NCI-H1092 (cell line): Measurements from ENCODE around the gene GSTA1.
"Not testable (repeated sequence)": the region's sequence is repeated elsewhere in the genome, so short reads cannot be mapped to it uniquely, and the experiment has no call there.

Experiments
- DNase-seq: peaks from one replicate; lab custom pipeline; 2025; lab: John Stamatoyannopoulos, UW

GSTA1 gene

DNA sequence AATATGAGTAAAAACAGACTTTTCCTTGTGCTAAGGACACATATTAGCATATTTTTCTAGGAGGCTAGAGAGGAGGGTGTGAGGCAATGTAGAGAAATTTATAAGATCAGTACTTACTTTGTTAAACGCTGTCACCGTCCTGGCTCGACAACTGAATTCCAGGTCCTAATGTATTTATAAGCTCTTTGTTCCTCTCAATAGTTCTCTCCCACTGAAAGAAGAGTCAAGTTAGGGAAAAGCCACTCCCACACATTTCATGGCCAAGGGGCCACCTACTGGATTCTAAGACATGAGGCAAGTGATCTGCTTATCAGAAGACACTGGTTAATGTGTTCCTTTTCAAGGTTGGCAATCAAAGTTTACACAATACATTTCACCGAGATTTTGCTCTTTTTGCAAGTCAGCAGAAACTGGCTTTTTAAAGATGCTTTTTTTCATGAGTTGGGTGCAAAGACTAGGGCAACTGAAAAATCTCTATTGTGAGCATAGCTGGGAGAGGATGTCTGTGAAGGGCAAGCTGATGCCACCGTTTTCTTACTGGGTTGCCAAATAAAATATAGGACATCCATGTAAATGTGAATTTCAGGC, at the start of gene GSTA1:
GSTA1 (minus strand) TSS at position 149 of the 588 bp plus-strand sequence. CDS start 4,549 bp downstream, outside the sequence.
- not testable (repeated sequence) for DNase-seq

DNA sequence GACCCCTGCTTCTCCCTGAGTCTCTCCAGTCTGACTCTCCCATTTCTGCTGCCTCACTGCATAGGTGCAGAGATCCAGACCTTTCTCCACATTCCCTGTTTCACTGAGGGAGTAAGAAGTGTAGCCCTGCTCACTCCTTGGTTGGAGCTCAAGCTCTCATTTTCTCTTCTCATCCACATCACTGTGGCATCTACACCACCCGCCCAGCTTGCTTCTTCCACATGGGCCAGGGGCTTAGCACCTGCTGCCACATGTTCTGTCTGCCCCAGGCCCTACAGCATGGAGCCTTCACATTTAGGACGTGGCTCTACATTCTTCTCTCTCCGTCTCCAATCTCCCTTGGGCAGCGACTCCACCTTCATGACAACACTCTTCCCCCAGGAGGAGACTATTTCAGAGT, 45.5 kb upstream of the GSTA1 start:
- no peak for DNase-seq

DNA sequence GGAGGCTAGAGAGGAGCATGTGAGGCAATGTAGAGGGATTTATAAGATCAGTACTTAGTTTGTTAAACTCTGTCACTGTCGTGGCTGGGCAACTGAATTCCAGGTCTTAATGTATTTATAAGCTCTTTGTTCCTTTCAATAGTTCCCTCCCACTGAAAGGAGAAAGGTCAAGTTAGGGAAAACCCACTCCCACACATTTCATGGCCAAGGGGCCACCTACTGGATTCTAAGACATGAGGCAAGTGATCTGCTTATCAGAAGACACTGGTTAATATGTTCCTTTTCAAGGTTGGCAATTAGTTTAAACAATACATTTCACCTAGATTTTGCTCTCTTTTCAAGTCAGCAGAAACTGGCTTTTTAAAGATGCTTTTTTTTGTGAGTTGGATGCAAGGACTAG, 42.4 kb upstream of the GSTA1 start:
- no peak for DNase-seq

DNA sequence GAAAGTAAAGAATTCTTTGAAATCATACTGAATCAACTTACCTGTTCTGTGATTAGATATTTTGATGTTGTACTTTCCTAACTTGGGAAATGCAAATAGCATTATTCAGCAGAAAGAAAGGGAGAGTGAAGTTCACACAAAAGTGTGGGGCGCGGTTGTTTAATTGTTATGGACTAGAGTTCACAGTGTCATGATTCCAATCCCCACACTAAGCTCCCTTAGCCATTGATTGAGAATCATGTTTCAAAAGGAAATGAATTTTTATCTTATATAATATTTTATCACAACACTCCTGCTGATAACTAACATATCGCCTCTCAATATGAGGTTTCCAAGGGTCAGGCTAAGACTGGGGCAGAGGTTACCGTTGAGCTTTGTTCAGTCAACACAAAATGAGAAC, 40.0 kb upstream of the GSTA1 start:
- no peak for DNase-seq

DNA sequence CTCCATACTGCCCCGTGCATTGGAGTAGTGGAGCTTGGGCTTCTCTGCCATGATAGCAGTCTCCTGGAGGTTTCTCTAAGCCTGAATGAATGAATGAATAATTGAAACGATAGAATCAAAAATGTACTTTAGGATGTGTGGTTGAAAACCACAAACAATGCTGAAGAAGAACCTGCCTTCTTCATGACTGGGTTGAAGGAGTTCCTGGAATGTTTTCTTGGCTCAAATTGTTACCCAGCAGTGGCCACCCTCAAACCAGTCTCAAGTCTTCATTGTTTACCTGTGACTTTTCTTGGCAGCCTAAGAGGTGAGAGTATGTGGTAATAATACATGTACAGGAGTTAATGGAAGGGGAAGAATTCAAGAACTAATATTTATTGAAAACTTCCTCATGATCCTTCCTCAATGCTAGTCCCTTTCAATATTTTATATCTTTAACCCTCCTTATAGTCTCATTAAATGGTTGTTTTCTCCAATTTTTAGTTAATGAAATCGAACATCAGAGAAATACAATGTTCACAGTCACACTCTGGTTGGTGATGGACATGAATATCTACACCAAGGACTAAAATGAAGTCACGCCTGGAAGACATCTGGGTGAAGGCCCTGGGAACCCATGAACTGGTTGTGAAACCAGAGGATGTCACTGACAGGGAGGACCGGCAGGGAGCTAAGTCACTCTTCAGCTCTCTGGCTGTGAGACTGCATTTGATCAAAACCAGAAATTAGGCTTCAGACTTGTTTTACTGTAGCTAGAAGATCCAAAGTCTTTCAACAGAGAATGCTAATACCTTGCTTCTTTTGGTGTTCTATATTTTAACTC, 37.4 kb upstream of the GSTA1 start, which contains the start of gene GSTA5:
GSTA5 (minus strand) TSS at position 51 of the 823 bp plus-strand sequence.
- no peak for DNase-seq

DNA sequence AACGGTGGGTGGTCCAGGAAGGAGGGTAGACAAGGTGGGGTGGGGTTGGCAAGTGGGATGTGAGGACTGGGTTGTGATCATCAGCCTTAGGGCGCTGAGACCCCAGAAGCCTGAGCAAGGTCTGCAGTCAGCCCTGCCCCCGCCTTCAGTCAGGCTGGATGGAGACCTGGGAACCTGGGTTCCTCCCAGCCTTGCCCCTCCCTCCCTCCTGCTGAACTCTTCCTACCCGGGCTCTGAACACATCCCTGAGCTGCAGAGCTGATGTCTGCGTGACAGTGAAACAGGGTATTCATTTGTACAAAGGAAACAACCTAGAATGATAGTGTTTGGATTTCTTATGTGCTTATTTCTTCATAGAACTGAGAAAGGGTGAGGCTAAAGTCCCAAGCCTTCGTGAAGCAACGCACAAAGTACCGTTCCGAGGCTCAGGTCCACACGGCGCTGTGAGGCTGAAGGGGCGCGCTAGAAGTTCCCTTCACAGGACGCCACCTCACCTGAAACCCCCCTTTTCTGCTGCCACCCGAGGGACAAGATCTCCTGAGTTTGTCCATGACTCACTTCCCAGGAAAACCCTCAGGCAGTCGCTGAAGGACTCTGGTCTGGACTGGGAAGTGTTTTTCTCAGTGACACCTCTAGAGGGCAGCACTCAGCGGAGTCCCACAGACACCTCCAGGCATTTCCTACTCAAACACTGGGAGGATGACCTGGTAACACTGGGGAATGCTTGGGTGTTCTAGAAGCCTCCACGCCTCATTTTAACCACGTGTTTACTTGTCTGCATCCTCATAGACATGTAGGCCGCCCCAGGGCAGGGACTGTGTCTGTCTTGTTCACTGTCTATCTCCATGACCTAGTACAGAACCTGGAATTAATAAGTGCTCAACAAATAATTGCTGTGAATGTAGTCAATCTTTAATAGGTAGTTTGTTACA, 35.8 kb upstream of the GSTA1 start:
- DNase-seq = no peak

DNA sequence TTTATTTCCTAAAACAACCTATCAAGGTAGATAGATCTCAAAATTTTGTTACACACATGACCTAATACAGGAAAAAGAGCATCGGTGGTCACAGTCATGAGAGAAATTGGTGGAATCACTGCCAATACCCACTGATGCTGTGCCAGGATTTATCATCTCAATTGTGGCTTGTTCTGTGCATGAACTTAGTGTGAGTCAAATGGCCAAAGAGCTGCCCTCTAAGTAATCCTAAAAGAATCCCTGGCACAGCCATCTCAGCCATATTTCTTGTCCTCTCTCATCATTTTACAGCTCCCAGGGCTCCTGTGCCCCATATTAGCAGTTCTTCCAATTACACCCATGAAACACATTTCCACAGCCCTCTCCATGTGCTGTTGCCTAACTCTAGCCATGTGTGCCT, 30.9 kb upstream of the GSTA1 start:
- no peak for DNase-seq

DNA sequence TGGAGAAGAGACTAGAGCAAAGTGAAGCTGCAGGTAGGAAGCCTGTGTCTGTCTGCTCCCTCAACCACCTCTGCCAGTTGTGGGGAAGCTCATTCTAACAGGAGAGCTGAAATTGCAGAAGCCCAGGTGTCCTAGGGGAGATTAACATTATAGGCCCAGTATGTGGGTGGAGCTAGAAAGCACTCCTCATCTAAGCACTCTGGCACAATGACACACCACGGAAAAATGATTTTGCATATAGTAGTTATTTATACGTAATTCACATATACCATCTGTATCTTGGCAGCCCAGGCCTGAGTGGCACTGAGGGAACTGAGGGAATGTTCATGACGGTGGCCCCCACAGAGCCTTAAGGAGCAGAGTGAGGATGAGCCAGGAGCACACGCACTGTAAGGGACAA, 27.3 kb upstream of the GSTA1 start:
- DNase-seq = not testable (repeated sequence)

DNA sequence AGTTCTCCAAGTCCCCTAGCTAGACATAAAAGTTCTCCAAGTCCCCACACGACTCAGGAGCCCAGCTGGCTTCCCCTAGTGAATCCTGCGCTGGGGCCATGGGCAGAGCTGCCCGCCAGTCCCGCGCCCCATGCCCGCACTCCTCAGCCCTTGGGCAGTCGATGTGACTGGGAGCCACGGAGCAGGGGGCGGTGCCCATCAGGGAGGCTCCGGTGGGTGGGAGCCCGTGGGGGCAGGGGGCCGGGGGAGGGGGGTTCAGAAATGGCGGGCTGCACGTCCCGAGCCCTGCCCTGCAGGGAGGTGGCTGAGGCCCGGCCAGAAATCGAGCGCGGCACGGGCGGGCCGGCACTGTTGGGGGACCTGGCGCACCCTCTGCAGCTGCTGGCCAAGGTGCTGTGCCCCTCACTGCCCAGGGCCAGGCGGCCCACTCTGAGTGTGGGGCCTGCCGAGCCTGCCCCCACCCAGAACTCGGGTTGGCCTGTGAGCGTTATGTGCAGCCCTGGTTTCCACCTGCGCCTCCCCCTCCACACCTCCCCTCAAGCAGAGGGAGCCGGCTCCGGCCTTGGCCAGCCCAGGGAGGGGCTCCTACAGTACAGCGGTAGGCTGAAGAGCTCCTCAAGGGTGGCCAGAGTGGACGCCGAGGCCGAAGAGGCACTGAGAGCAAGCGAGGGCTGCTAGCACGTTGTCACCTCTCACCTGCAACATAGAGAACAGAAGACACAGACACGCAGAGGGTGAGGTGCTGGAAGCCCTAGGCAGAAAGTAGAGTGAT, 25.6 kb upstream of the GSTA1 start:
- DNase-seq = no peak

DNA sequence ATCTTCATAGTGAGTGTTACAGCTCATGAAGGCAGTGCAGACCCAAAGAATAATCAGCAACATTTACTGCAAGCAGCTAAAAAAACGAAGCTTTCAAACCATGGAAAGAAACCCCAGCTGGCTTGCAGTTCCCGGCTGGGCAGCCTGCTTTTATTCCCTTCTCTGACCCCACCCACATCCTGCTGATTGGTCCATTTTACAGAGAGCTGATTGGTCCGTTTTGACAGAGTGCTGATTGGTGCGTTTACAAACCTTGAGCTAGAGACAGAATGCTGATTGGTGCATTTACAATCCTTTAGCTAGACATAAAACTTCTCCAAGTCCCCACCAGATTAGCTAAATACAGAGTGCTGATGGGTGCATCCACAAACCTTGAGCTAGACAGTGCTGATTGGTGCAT, 25.0 kb upstream of the GSTA1 start:
- DNase-seq = not testable (repeated sequence)

DNA sequence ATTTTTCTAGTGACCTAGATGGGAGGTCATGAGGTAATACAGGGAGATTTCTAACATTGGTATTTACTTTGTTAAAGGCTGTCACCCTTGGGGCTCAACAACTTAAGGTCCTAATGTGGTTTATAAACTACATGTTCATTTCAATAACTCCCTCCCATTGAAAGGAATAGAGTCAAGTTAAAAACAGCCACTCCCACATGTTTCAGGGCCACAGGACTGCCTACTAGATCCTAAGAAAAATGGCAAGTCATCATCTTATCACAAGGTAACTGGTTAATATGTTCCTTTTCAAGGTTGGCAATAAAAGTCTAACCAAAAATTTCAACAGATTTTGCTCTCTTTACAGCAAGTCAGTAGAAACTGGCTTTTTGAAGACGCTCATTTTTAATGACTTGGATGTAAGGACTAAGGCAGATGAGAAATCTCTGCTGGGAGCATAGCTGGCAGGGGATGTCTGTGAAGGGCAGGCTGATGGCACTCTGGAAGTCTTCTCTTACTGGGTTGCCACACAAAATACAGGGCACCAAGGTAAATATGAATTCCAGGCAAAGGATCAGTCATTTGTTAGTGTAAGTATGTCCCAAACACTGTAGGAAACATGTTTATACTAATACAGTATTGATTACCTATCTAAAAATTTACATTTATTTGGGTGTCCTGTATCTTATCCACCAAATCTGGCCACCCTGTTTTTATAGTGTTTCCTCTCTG, 23.6 kb upstream of the GSTA1 start:
- DNase-seq = not testable (repeated sequence)

DNA sequence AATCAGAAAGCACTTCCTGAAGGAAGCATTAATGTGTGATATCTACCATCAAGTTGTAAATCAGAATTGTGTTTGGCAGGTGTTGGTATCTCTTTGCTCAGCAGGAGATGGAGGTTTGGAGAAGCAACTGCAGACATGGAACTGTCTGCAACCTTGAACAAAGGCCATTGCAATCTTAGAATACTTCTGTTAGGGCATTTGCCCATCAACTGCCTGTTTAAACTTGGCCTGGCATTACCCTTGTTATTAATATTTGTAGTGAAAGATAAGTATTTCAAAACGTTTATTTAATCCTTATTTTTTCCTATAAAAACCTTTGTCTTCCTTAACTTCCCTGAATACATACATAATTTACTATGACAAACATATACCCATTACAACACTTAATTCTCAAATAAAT, 22.9 kb upstream of the GSTA1 start:
- DNase-seq = no peak

DNA sequence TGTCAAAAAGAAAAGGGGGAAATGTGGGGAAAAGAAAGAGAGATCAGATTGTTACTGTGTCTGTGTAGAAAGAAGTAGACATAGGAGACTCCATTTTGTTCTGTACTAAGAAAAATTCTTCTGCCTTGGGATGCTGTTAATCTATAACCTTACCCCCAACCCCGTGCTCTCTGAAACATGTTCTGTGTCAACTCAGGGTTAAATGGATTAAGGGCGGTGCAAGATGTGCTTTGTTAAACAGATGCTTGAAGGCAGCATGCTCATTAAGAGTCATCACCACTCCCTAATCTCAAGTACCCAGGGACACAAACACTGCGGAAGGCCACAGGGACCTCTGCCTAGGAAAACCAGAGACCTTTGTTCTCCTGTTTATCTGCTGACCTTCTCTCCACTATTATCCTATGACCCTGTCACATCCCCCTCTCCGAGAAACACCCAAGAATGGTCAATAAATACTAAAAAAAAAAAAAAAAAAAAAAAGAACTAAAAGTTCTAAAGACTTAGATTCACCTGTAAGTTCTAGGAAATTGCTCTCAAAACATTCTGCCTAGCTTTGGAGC, 22.4 kb upstream of the GSTA1 start:
- not testable (repeated sequence) for DNase-seq

DNA sequence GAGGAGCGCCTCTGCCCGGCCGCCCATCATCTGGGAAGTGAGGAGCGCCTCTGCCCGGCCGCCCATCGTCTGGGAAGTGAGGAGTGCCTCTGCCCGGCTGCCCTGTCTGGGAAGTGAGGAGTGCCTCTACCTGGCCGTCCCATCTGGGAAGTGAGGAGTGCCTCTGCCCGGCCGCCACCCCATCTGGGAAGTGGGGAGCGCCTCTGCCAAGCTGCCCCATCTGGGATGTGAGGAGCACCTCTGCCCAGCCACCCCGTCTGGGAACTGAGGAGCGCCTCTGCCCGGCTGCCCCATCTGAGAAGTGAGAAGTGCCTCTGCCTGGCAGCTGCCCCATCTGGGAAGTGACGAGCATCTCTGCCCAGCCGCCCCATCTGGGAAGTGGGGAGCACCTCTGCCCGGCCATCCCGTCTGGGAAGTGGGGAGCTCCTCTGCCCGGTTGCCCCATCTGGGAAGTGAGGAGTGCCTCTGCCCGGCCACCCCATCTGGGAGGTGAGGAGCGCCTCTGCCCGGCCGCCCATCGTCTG, 21.7 kb upstream of the GSTA1 start:
- DNase-seq = not testable (repeated sequence)

DNA sequence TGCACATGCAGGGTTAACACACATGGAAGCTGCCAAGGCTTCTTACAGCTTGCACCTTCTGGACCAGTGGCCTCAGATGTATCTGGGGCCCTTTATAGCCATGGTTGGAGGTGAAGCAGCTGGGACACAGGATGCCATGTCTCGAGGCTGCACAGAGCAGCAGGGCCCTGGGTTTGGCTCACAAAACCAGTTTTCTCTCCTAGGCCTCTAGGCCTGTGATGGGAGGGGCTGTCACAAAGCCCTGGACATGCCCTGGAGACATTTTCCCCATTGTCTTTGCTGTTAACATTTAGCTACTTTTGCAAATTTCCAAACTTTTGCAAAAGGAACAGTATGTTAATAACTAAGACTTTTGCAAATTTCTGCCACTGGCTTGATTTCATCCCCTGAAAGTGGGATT, 18.2 kb upstream of the GSTA1 start:
- no peak for DNase-seq

DNA sequence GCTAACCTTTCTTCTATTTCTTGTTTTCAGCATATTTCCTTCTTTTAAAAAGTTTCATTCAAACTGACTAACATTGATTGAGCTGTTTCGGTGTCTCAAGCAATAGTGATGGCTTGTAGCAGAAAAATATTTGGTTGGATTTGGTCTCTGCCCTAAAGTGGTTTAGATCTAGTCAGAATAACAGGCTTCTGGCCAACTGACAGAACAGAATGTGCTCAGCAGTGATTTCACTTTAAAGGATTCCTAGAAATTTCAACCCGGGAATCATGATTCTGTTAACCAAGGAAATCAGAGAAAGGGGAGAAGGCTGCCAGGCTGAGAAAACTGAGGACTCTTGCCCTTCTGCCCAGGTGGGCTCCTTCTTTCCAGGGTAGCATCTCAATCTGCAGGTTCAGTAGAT, 16.6 kb upstream of the GSTA1 start:
- no peak for DNase-seq

DNA sequence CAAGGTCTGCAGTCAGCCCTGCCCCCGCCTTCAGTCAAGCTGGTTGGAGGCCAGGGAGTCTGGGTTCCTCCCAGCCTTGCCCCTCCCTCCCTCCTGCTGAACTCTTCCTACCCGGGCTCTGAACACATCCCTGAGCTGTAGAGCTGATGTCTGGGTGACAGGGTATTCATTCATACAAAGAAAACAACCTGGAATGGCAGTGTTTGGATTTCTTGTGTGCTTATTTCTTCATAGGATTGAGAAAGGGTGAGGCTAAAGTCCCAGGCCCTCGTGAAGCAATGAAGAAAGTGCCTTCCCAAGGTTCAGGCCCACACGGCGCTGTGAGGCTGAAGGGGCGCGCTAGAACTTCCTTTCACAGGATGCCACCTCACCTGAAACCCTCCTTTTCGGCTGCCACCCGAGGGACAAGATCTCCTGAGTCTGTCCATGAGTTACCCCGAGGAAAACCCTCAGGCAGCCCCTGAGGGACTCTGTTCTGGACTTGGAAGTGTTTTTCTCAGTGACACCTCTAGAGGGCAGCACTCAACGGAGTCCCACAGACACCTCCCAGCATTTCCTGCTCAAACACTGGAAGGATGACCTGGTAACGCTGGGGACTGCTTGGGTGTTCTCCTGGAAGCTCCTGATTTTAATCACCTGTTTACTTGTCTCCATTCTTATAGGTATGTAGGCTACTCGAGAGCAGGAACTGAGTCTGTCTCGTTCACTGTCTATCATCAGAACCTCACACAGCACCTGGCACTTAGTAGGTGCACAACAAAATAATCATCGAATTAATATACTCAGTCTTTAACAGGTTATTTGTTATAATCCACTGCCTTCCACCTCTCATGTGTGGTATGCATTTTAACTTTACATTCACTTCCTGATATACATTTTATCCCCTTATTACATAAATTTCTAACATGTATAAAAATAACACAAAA, 11.8 kb upstream of the GSTA1 start:
- peak; percentile 5 for DNase-seq

DNA sequence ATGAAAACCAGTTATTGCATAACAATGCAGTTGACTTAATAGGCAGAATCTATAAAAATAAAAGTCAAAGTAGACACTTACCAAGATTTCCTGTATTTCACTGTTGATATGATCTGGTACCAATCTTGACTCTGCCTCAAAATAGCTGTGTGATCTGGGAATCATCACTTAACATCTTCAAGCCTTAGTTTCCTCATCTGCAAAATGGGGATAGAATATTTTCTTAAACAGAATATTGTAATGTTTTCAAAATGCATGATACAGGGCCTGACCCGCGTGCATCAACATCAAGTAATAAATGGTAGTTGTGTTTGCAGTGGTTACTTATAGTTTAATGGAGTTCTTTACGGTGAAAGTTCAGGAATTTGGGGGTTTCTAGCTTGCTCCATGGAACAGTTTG, 10.9 kb upstream of the GSTA1 start:
- not testable (repeated sequence) for DNase-seq

DNA sequence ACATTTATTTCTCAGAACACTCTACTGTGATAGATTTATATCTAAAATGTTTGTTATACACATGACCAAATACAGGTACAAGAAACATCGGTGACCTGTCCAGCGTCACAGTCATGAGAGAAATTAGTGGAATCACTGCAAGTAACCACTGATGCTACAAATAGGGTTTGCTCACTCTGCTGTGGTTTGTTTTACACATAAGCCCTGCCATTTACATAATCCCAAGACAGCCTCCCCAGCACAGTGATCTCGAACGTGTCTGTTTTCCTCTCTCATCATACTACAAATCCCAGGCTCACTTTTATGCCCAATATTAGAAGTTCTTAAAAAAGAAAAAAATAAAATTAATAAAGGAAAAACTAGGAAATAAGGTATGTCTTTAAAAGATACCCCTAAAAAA, 6.2 kb upstream of the GSTA1 start:
- not testable (repeated sequence) for DNase-seq
